Suprapubic skin (tissue), 3 donors: ENCODE results near the gene ADAMTS12.

Experiments used
- EP300 ChIP-seq: sonication (generic); formaldehyde crosslinking; IDR thresholded peaks from one replicate; pipeline ENCODE4 v1.6.1; 2017; ENCODE audit warnings: antibody characterized with exemption
- POLR2A ChIP-seq, 2 donors: fragments of 450-650 bp; IDR thresholded peaks; one replicate each; pipeline ENCODE4 v1.6.1; 2017; ENCODE audit warnings: antibody characterized with exemption in 2 of 2, mild to moderate bottlenecking in 2 of 2, moderate library complexity in 2 of 2
- TF ChIP-seq, protein P1 (sequence below), 2 donors: fragments of 200-600 bp in 1 of 2; fragments of 450-650 bp in 1 of 2; sonication (generic) in 1 of 2; IDR thresholded peaks; one replicate each; pipeline ENCODE4 v1.5.1; 2016 to 2019; ENCODE audit warnings: antibody characterized with exemption in 2 of 2, mild to moderate bottlenecking in 1 of 2, moderate library complexity in 1 of 2

DNA sequence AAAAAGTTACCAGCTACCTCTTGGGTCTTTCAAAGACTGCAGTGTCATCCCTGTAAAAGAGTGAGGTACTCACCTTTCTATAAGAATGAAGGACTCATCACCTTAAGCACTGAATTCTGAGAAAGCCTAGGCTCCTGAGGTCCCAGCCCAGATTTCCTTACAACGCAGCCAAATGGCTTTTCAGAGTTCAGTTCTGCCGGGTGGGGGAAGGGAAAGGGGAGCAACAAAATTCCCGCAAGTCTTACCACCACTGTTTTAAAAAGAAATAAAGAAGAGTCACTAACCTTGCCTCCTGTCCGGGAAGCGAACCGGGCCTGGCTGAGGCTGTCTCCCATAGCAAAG lies 373 bp downstream of the ADAMTS12 start:
- TF ChIP-seq, protein P1, sequence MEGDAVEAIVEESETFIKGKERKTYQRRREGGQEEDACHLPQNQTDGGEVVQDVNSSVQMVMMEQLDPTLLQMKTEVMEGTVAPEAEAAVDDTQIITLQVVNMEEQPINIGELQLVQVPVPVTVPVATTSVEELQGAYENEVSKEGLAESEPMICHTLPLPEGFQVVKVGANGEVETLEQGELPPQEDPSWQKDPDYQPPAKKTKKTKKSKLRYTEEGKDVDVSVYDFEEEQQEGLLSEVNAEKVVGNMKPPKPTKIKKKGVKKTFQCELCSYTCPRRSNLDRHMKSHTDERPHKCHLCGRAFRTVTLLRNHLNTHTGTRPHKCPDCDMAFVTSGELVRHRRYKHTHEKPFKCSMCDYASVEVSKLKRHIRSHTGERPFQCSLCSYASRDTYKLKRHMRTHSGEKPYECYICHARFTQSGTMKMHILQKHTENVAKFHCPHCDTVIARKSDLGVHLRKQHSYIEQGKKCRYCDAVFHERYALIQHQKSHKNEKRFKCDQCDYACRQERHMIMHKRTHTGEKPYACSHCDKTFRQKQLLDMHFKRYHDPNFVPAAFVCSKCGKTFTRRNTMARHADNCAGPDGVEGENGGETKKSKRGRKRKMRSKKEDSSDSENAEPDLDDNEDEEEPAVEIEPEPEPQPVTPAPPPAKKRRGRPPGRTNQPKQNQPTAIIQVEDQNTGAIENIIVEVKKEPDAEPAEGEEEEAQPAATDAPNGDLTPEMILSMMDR (IDR thresholded peaks at IDR 0.05), result no peak
- TF ChIP-seq EP300 (no peak), POLR2A (IDR thresholded peaks at IDR 0.05) (no peak)
